HT1080 (cell line): ENCODE measurements around the gene SND1. TPM values are rescaled to one million over a fixed set of nuclear protein-coding genes. Genes with fewer than 3 reads are reported as not detected.

Experiments
- DNase-seq: peaks from one replicate; pipeline ENCODE4 v3.0.0-alpha.2; 2015; ENCODE audit warnings: low read depth
- total RNA-seq: library from RNA; depleted of rRNA; stranded (reverse); fragments of >200 nt; shearing (Covaris generic); gene quantifications from 2 replicates; pipeline ENCODE4 v1.2.3, GENCODE V29; 2014

SND1 gene
- total RNA-seq, 1 experiment from 2014 or later = 145 TPM

GRCh38 chr7:127683776-127684681 lies 32.0 kb downstream of the SND1 start:
- no peak for DNase-seq

- DNase-seq = no peak
These were observed 37.3 kb downstream of the SND1 start for GRCh38 chr7:127689194-127689772.

GRCh38 chr7:127690337-127690736 lies 38.3 kb downstream of the SND1 start:
- no peak for DNase-seq

- no peak for DNase-seq
These were observed 38.8 kb downstream of the SND1 start for GRCh38 chr7:127690806-127691205.

GRCh38 chr7:127692200-127692599 lies 40.2 kb downstream of the SND1 start:
- no peak for DNase-seq

GRCh38 chr7:127699853-127700252 lies 47.9 kb downstream of the SND1 start:
- no peak for DNase-seq

- DNase-seq = no peak
These were observed 50.2 kb downstream of the SND1 start for GRCh38 chr7:127702052-127702652.

GRCh38 chr7:127702938-127703337 lies 50.9 kb downstream of the SND1 start:
- no peak for DNase-seq

- DNase-seq = no peak
These were observed 52.2 kb downstream of the SND1 start for GRCh38 chr7:127704211-127704610.

GRCh38 chr7:127705461-127705959 lies 53.5 kb downstream of the SND1 start:
- peak; percentile 13 for DNase-seq

GRCh38 chr7:127706766-127707165 lies 54.8 kb downstream of the SND1 start:
- DNase-seq = no peak

- DNase-seq = no peak
These were observed 56.2 kb downstream of the SND1 start for GRCh38 chr7:127708201-127708600.

- DNase-seq = peak; percentile 47
These were observed 56.8 kb downstream of the SND1 start for GRCh38 chr7:127708788-127709187.

- no peak for DNase-seq
These were observed 58.6 kb downstream of the SND1 start for GRCh38 chr7:127710635-127711034.

GRCh38 chr7:127711872-127712271 lies 59.9 kb downstream of the SND1 start:
- no peak for DNase-seq

GRCh38 chr7:127713006-127713405 lies 61.0 kb downstream of the SND1 start:
- DNase-seq = no peak

GRCh38 chr7:127713758-127714157 lies 61.8 kb downstream of the SND1 start:
- no peak for DNase-seq

- DNase-seq = no peak
These were observed 63.3 kb downstream of the SND1 start for GRCh38 chr7:127715272-127715671.

GRCh38 chr7:127715901-127716300 lies 63.9 kb downstream of the SND1 start:
- no peak for DNase-seq

GRCh38 chr7:127717502-127718339 lies 65.7 kb downstream of the SND1 start:
- DNase-seq = peak; percentile 59

GRCh38 chr7:127718340-127718679 lies 66.3 kb downstream of the SND1 start:
- DNase-seq = no peak
